Naive thymus-derived CD4-positive, alpha-beta T cell (primary cell): ENCODE data around the gene ITIH4. TPM values are rescaled to one million over a fixed set of nuclear protein-coding genes. Genes with fewer than 3 reads are reported as not detected.
A peak's percentile ranks its signal among the peaks of the same experiment; 100 is the strongest.

Experiments used
- ATAC-seq: fragments of 150-1000 bp; cut with Tn5 transposase; 2 replicates; pipeline ENCODE4 v1.10.0; 2021; ENCODE audit warnings: mild to moderate bottlenecking, moderate library complexity
- CTCF ChIA-PET: fragments of 350-600 bp; sonication (Branson Sonifier 250); formaldehyde crosslinking; loops from one replicate; lab custom pipeline; 2021; ENCODE audit warnings: antibody characterized with exemption; lab: Charles Lee
- POLR2A ChIA-PET: fragments of 350-600 bp; sonication (Branson Sonifier 250); formaldehyde crosslinking; loops from one replicate; lab custom pipeline; 2021; ENCODE audit warnings: antibody characterized with exemption, inconsistent platforms; lab: Charles Lee
- DNase-seq, 9 donors: peaks; one replicate each; pipeline versions ENCODE4 v3.0.0 to v3.0.0-alpha.2; 2020 to 2022; ENCODE audit warnings: mixed read lengths in 1 of 9
- H3K27ac ChIP-seq: one replicate; pipeline ENCODE4 v1.7.0; 2013; ENCODE audit warnings: mild to moderate bottlenecking, low read depth, low read length, moderate library complexity
- H3K27me3 ChIP-seq, 2 donors: one replicate each; pipeline ENCODE4 v1.7.0; 2013; ENCODE audit warnings: low read length in 2 of 2, mild to moderate bottlenecking in 2 of 2, moderate library complexity in 2 of 2; ENCODE audit not compliant: control insufficient read depth in 2 of 2, insufficient read depth in 2 of 2
- H3K36me3 ChIP-seq, 3 experiments: 1 replicate in 2 of 3; 2 replicates in 1 of 3; pipeline ENCODE4 v1.7.0; 2013; ENCODE audit warnings: low read length in 3 of 3, mild to moderate bottlenecking in 3 of 3, moderate library complexity in 1 of 3; ENCODE audit not compliant: insufficient read depth in 3 of 3, control insufficient read depth in 2 of 3
- H3K4me1 ChIP-seq, 2 donors: one replicate each; pipeline ENCODE4 v1.7.0; 2013; ENCODE audit warnings: low read length in 2 of 2, mild to moderate bottlenecking in 2 of 2, moderate library complexity in 1 of 2; ENCODE audit not compliant: control insufficient read depth in 2 of 2, insufficient read depth in 2 of 2
- H3K4me3 ChIP-seq: 2 replicates; pipeline ENCODE4 v1.7.0; 2013; ENCODE audit warnings: mild to moderate bottlenecking, low read length
- H3K9me3 ChIP-seq, 3 experiments: 1 replicate in 2 of 3; 2 replicates in 1 of 3; pipeline ENCODE4 v1.7.0; 2013; ENCODE audit warnings: low read length in 3 of 3; ENCODE audit not compliant: control insufficient read depth in 2 of 3
- H3K27ac Mint-ChIP-seq, 9 donors: one replicate each; pipeline ENCODE4 v1.8.0; 2020 to 2022; ENCODE audit warnings: mixed read lengths in 9 of 9, mild to moderate bottlenecking in 8 of 9, moderate library complexity in 5 of 9, inconsistent platforms in 2 of 9
- H3K27me3 Mint-ChIP-seq, 5 donors: one replicate each; pipeline ENCODE4 v1.8.0; 2021 to 2022; ENCODE audit warnings: mixed read lengths in 5 of 5, mild to moderate bottlenecking in 1 of 5
- H3K36me3 Mint-ChIP-seq, 5 donors: one replicate each; pipeline ENCODE4 v1.8.0; 2020 to 2022; ENCODE audit warnings: mixed read lengths in 5 of 5, mild to moderate bottlenecking in 3 of 5, inconsistent platforms in 1 of 5
- H3K4me1 Mint-ChIP-seq, 7 donors: one replicate each; pipeline ENCODE4 v1.8.0; 2020 to 2022; ENCODE audit warnings: mixed read lengths in 7 of 7, mild to moderate bottlenecking in 3 of 7, inconsistent platforms in 1 of 7
- H3K4me3 Mint-ChIP-seq, 10 donors: one replicate each; pipeline ENCODE4 v1.8.0; 2020 to 2022; ENCODE audit warnings: mild to moderate bottlenecking in 10 of 10, mixed read lengths in 10 of 10, moderate library complexity in 6 of 10, inconsistent platforms in 2 of 10
- H3K9me3 Mint-ChIP-seq, 11 donors: one replicate each; pipeline ENCODE4 v1.8.0; 2020 to 2022; ENCODE audit warnings: mixed read lengths in 11 of 11, mild to moderate bottlenecking in 4 of 11, inconsistent platforms in 1 of 11, moderate library complexity in 1 of 11
- intact Hi-C, 2 donors: fragments of 100-400 bp; cut with micrococcal nuclease; formaldehyde crosslinking; loops; one replicate each; pipeline ENCODE4 v1.15.1; 2023
- polyA plus RNA-seq, 2 donors: library from polyadenylated mRNA; unstranded; fragments of 300-500 nt; fragmentation: Illumina TruSeq; gene quantifications; one replicate each; pipeline ENCODE4 v1.2.3, GENCODE V29; 2021
- total RNA-seq, 6 experiments: library from RNA in 5 of 6; stranded (reverse) in 5 of 6; gene quantifications; 1 replicate in 5 of 6; 2 replicates in 1 of 6; pipeline ENCODE4 v1.2.3 and lab custom pipeline; 2021 to 2026

Gene ITIH4
- total and polyA plus RNA-seq, 7 experiments from 2014 or later: 0.08 to 37.6 (median 32.3) TPM

GRCh38 chr3:52874160-52874701 is 43.8 kb upstream of the ITIH4 start:
- H3K27me3 ChIP-seq: no peaks in the 10 kb centered on the region
- peaks cover 23 to 41% (median 35%) of the 10 kb centered on the region in 7 donors for H3K4me1 Mint-ChIP-seq
- H3K4me3 Mint-ChIP-seq: peak overlapping the region in 4 of 10 donors; percentile 24 to 58 (median 44)
- POLR2A ChIA-PET: no interaction called here
- no peaks in the 10 kb centered on the region for H3K9me3 ChIP-seq
- peaks cover 0 to 3% of the 10 kb centered on the region in 2 donors for H3K4me1 ChIP-seq
- H3K36me3 Mint-ChIP-seq: peaks cover 0 to 19% (median 3%) of the 10 kb centered on the region in 5 donors
- ATAC-seq: no peak
- no peak overlapping the region for H3K27ac ChIP-seq
- peak overlapping the region in 1 of 9 donors; percentile 10 for H3K27ac Mint-ChIP-seq
- H3K27me3 Mint-ChIP-seq: no peaks in the 10 kb centered on the region
- DNase-seq: no peak
- H3K9me3 Mint-ChIP-seq: no peaks in the 10 kb centered on the region
- H3K4me3 ChIP-seq: no peak overlapping the region
- CTCF ChIA-PET: no interaction called here
- intact Hi-C loops: no loop called here
- no peaks in the 10 kb centered on the region for H3K36me3 ChIP-seq

GRCh38 chr3:52873433-52874159 is 43.1 kb upstream of the ITIH4 start:
- no peak for ATAC-seq
- no peaks in the 10 kb centered on the region for H3K9me3 ChIP-seq
- H3K4me3 ChIP-seq: no peak overlapping the region
- H3K27ac Mint-ChIP-seq: peak overlapping the region in 1 of 9 donors; percentile 33
- H3K9me3 Mint-ChIP-seq: no peaks in the 10 kb centered on the region
- DNase-seq: no peak
- peaks cover 0 to 19% (median 2%) of the 10 kb centered on the region in 5 donors for H3K36me3 Mint-ChIP-seq
- peaks cover 0 to 3% of the 10 kb centered on the region in 2 donors for H3K4me1 ChIP-seq
- H3K36me3 ChIP-seq: no peaks in the 10 kb centered on the region
- H3K27ac ChIP-seq: no peak overlapping the region
- ChIA-PET CTCF (interaction anchor here (0.5 kb wide), 1 partner anchor 23 kb away, joined by 3 read pairs; no protein-coding TSS in a partner anchor), POLR2A (no interaction called here)
- H3K4me3 Mint-ChIP-seq: no peak overlapping the region
- no peaks in the 10 kb centered on the region for H3K27me3 Mint-ChIP-seq
- intact Hi-C loops: no loop called here
- H3K4me1 Mint-ChIP-seq: peaks cover 23 to 38% (median 35%) of the 10 kb centered on the region in 7 donors
- no peaks in the 10 kb centered on the region for H3K27me3 ChIP-seq

- ChIA-PET POLR2A (no interaction called here), CTCF (no interaction called here)
- Mint-ChIP-seq H3K27ac (no peak overlapping the region), H3K4me3 (peak overlapping the region in 1 of 10 donors; percentile 2), H3K9me3 (no peaks in the 10 kb centered on the region), H3K4me1 (peaks cover 25 to 38% (median 34%) of the 10 kb centered on the region in 7 donors), H3K36me3 (peaks cover 0 to 24% (median 5%) of the 10 kb centered on the region in 5 donors), H3K27me3 (no peaks in the 10 kb centered on the region)
- H3K36me3 ChIP-seq: peaks cover 0 to 5% (median 0%) of the 10 kb centered on the region in 3 experiments
- DNase-seq (no peak), ATAC-seq (no peak)
- H3K4me3 ChIP-seq: no peak overlapping the region
- no peaks in the 10 kb centered on the region for H3K9me3 ChIP-seq
- H3K4me1 ChIP-seq: peaks cover 0 to 3% of the 10 kb centered on the region in 2 donors
- intact Hi-C loops: no loop called here
- no peak overlapping the region for H3K27ac ChIP-seq
- no peaks in the 10 kb centered on the region for H3K27me3 ChIP-seq
Observed at GRCh38 chr3:52872245-52872644, 41.8 kb upstream of the ITIH4 start.

GRCh38 chr3:52871761-52872160 is 41.3 kb upstream of the ITIH4 start:
- Histone ChIP-seq H3K4me3 (no peak overlapping the region), H3K27ac (no peak overlapping the region), H3K27me3 (no peaks in the 10 kb centered on the region), H3K9me3 (no peaks in the 10 kb centered on the region), H3K4me1 (peaks cover 0 to 3% of the 10 kb centered on the region in 2 donors), H3K36me3 (peaks cover 0 to 6% (median 0%) of the 10 kb centered on the region in 3 experiments)
- H3K4me3 Mint-ChIP-seq: peak overlapping the region in 1 of 10 donors; percentile 18
- no peak for DNase-seq
- peak overlapping the region in 2 of 9 donors; percentile 48 to 52 for H3K27ac Mint-ChIP-seq
- no peaks in the 10 kb centered on the region for H3K27me3 Mint-ChIP-seq
- ATAC-seq: no peak
- ChIA-PET POLR2A (no interaction called here), CTCF (no interaction called here)
- H3K4me1 Mint-ChIP-seq: peaks cover 25 to 38% (median 34%) of the 10 kb centered on the region in 7 donors
- no peaks in the 10 kb centered on the region for H3K9me3 Mint-ChIP-seq
- intact Hi-C loops: no loop called here
- H3K36me3 Mint-ChIP-seq: peaks cover 0 to 25% (median 6%) of the 10 kb centered on the region in 5 donors

- intact Hi-C loops: no loop called here
- no peak overlapping the region for H3K27ac Mint-ChIP-seq
- POLR2A ChIA-PET: no interaction called here
Observed at GRCh38 chr3:52870471-52870870, 40.0 kb upstream of the ITIH4 start.

GRCh38 chr3:52866427-52866826 is 36.0 kb upstream of the ITIH4 start:
- ChIA-PET POLR2A (no interaction called here), CTCF (no interaction called here)
- intact Hi-C loops: no loop called here
- peaks cover 0 to 24% (median 9%) of the 10 kb centered on the region in 11 donors for H3K9me3 Mint-ChIP-seq
- Histone ChIP-seq H3K4me1 (no peaks in the 10 kb centered on the region), H3K9me3 (no peaks in the 10 kb centered on the region), H3K27me3 (no peaks in the 10 kb centered on the region), H3K4me3 (no peak overlapping the region), H3K27ac (no peak overlapping the region), H3K36me3 (peaks cover 0 to 9% (median 0%) of the 10 kb centered on the region in 3 experiments)
- H3K27ac Mint-ChIP-seq: no peak overlapping the region
- H3K27me3 Mint-ChIP-seq: no peaks in the 10 kb centered on the region
- no peak overlapping the region for H3K4me3 Mint-ChIP-seq
- no peak for DNase-seq
- H3K4me1 Mint-ChIP-seq: peaks cover 0 to 16% (median 0%) of the 10 kb centered on the region in 7 donors
- ATAC-seq: no peak
- H3K36me3 Mint-ChIP-seq: peaks cover 4 to 55% (median 38%) of the 10 kb centered on the region in 5 donors

More at GRCh38 chr3:52870471-52870870, 40.0 kb upstream of the ITIH4 start:
- Histone ChIP-seq H3K4me1 (peaks cover 0 to 3% of the 10 kb centered on the region in 2 donors), H3K27me3 (no peaks in the 10 kb centered on the region), H3K36me3 (peaks cover 0 to 9% (median 0%) of the 10 kb centered on the region in 3 experiments), H3K4me3 (no peak overlapping the region), H3K27ac (no peak overlapping the region), H3K9me3 (no peaks in the 10 kb centered on the region)
- peaks cover 0 to 12% (median 7%) of the 10 kb centered on the region in 11 donors for H3K9me3 Mint-ChIP-seq
- no peak overlapping the region for H3K4me3 Mint-ChIP-seq
- DNase-seq (no peak), ATAC-seq (no peak)
- H3K36me3 Mint-ChIP-seq: peaks cover 4 to 35% (median 18%) of the 10 kb centered on the region in 5 donors
- peaks cover 19 to 34% (median 23%) of the 10 kb centered on the region in 7 donors for H3K4me1 Mint-ChIP-seq
- H3K27me3 Mint-ChIP-seq: no peaks in the 10 kb centered on the region
- CTCF ChIA-PET: no interaction called here
